GM18868 (cell line): ENCODE results near the gene KAZN.

Experiments used
- ATAC-seq: cut with Tn5 transposase; IDR thresholded peaks from one replicate; pipeline ENCODE4 v1.9.1; 2021; ENCODE audit warnings: mild to moderate bottlenecking, moderate library complexity; ENCODE audit not compliant: unreplicated experiment

Gene KAZN

GRCh38 chr1:15141935-15142539 is 543.6 kb downstream of the KAZN start:
- ATAC-seq: no peak

- ATAC-seq: no peak
Observed at GRCh38 chr1:15145327-15145726, 546.8 kb downstream of the KAZN start.

GRCh38 chr1:15146142-15146680 is 547.7 kb downstream of the KAZN start:
- no peak for ATAC-seq

- ATAC-seq: no peak
Observed at GRCh38 chr1:15146971-15147376, 548.5 kb downstream of the KAZN start.

GRCh38 chr1:15148004-15148403 is 549.5 kb downstream of the KAZN start:
- ATAC-seq: no peak

- ATAC-seq: no peak
Observed at GRCh38 chr1:15148475-15148874, 550.0 kb downstream of the KAZN start.

- ATAC-seq: no peak
Observed at GRCh38 chr1:15148941-15149340, 550.5 kb downstream of the KAZN start.

- no peak for ATAC-seq
Observed at GRCh38 chr1:15150376-15150775, 551.9 kb downstream of the KAZN start.

- no peak for ATAC-seq
Observed at GRCh38 chr1:15151377-15151806, 552.9 kb downstream of the KAZN start.

GRCh38 chr1:15151871-15152270 is 553.4 kb downstream of the KAZN start:
- no peak for ATAC-seq

GRCh38 chr1:15152318-15153183 is 554.1 kb downstream of the KAZN start:
- no peak for ATAC-seq

- ATAC-seq: no peak
Observed at GRCh38 chr1:15153184-15153841, 554.8 kb downstream of the KAZN start, which contains the start of gene TMEM51. Gene TMEM51, plus strand, starts transcription at chr1:15153747. Its CDS starts 61,341 bp downstream, at chr1:15215088.

GRCh38 chr1:15153842-15154479 is 555.5 kb downstream of the KAZN start:
- ATAC-seq: no peak

GRCh38 chr1:15154480-15155036 is 556.1 kb downstream of the KAZN start:
- ATAC-seq: no peak

GRCh38 chr1:15155191-15155590 is 556.7 kb downstream of the KAZN start:
- no peak for ATAC-seq

- no peak for ATAC-seq
Observed at GRCh38 chr1:15155888-15156741, 557.6 kb downstream of the KAZN start.

- no peak for ATAC-seq
Observed at GRCh38 chr1:15156807-15157380, 558.4 kb downstream of the KAZN start.

- ATAC-seq: no peak
Observed at GRCh38 chr1:15157524-15158399, 559.3 kb downstream of the KAZN start.
